ENCODE data around the gene ANKRD44.

The ANKRD44 gene

GRCh38 chr2:197322724-197323720 is 12.4 kb upstream of the ANKRD44 start:
- no peak for TF ChIP-seq CTCF (conservative IDR thresholded peaks at IDR 0.05; ENCODE audit: low read depth, low read length)
- H3K4me3 ChIP-seq (ENCODE audit: low read depth, low read length) = no peak overlapping the region
- DNase-seq (ENCODE audit: low read depth) = no peak

GRCh38 chr2:197322143-197322542 is 11.6 kb upstream of the ANKRD44 start:
- H3K4me3 ChIP-seq (ENCODE audit: low read depth, low read length) = no peak overlapping the region
- DNase-seq (ENCODE audit: low read depth) = no peak
- TF ChIP-seq CTCF (conservative IDR thresholded peaks at IDR 0.05; ENCODE audit: low read depth, low read length) = no peak

DNA sequence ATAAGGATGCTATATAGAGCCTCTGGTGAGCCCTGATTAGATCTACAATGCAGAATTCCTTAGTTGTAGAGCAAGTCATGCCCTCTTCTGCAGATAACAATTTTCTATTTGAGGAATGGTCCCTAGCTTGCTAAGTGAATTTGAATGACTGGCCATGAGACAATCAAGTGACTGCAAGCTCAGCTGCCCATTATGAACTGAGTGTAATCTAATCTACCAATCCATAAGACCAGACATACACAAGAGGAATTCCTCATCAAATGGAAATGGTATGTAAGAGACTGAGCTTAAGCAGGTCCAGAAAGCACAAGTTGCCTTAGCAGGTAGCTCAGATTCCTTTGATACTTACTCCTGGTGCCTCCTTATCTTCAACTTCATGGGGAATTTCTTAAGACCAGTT is 4.8 kb upstream of the ANKRD44 start:
- DNase-seq (ENCODE audit: low read depth) = no peak
- TF ChIP-seq CTCF (conservative IDR thresholded peaks at IDR 0.05; ENCODE audit: low read depth, low read length) = no peak
- no peak overlapping the region for H3K4me3 ChIP-seq (ENCODE audit: low read depth, low read length)

GRCh38 chr2:197312186-197312585 is 1.6 kb upstream of the ANKRD44 start:
- no peak for DNase-seq (ENCODE audit: low read depth)
- no peak overlapping the region for H3K4me3 ChIP-seq (ENCODE audit: low read depth, low read length)
- no peak for TF ChIP-seq CTCF (conservative IDR thresholded peaks at IDR 0.05; ENCODE audit: low read depth, low read length)

DNA sequence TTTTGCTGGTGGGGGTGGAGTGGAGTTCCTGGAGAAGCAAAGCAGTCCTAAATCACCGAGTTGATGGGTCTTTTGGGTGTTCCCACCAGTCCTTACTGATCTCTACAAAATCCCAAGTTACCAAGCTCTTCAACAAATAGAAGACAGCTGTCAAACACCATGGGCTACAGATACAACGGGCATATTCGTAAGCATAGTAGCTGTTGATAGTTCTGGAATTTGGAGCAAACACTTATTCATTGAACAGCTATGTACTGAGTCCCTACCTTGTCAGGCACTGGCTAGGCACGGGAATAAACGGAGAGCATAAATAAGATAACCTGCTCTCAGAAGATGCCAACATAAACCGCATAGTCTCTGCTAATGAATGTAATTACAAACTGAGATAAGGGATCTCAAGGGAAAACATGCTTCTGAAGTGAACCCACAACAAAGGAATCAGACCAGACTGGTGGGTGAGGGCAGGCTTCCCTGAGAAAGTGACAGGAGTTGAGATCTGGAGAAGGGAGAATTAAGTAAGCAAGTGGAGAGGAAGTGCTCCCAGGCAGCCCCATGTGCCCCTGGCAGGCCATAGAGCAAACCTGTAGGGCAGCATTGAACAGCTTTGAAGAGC is 947 bp upstream of the ANKRD44 start:
- peak overlapping the region; percentile 85 for H3K4me3 ChIP-seq (ENCODE audit: low read depth, low read length)
- no peak for TF ChIP-seq CTCF (conservative IDR thresholded peaks at IDR 0.05; ENCODE audit: low read depth, low read length)
- peak; percentile 24 for DNase-seq (ENCODE audit: low read depth)

- DNase-seq (ENCODE audit: low read depth) = no peak
- TF ChIP-seq CTCF (conservative IDR thresholded peaks at IDR 0.05; ENCODE audit: low read depth, low read length) = no peak
- H3K4me3 ChIP-seq (ENCODE audit: low read depth, low read length) = peak overlapping the region; percentile 85
Observed at GRCh38 chr2:197310987-197311420, 424 bp upstream of the ANKRD44 start.
